Measurements from ENCODE around the gene TFIP11. TPM values are rescaled to one million over a fixed set of nuclear protein-coding genes. Genes with fewer than 3 reads are reported as not detected.
A peak's percentile ranks its signal among the peaks of the same experiment; 100 is the strongest.

TFIP11 gene
- total and polyA plus RNA-seq, 7 experiments from 2014 or later = 25.8 to 107 (median 67.9) TPM

- ATAC-seq (peak; percentile 93), DNase-seq (peak; percentile 90 to 99 (median 94))
- Histone ChIP-seq H3K36me3 (ENCODE audit: control insufficient read depth in 2 of 3, insufficient read depth in 3 of 3, low read length in 3 of 3) (peaks cover 0 to 16% (median 0%) of the 10 kb centered on the region in 3 experiments), H3K4me3 (ENCODE audit: low read length) (peak within 1 kb of the TSS; percentile 61), H3K4me1 (ENCODE audit: control insufficient read depth in 2 of 2, insufficient read depth in 2 of 2, low read length in 2 of 2) (peaks cover 17 to 48% of the 10 kb centered on the region in 2 donors), H3K27ac (ENCODE audit: low read depth, low read length) (peak within 1 kb of the TSS; percentile 95), H3K9me3 (ENCODE audit: control insufficient read depth in 2 of 3, low read length in 3 of 3) (no peaks in the 10 kb centered on the region), H3K27me3 (ENCODE audit: control insufficient read depth in 2 of 2, insufficient read depth in 2 of 2, low read length in 2 of 2) (no peaks in the 10 kb centered on the region)
- intact Hi-C loops (cut with micrococcal nuclease) = loop anchor here (1.0 to 10.0 kb wide), 10 partner anchors 29 to 1929 kb away; partner anchors contain the start of genes TFIP11 (in 2 of the 2), TPST2 (in 2 of the 2), ASPHD2 (in 1 of the 2) and GUCD1 (in 1 of the 2)
- Mint-ChIP-seq H3K4me3 (peak within 1 kb of the TSS; percentile 75 to 97 (median 93)), H3K4me1 (peaks cover 47 to 77% (median 68%) of the 10 kb centered on the region in 7 donors), H3K27me3 (no peaks in the 10 kb centered on the region), H3K36me3 (peaks cover 0 to 30% (median 4%) of the 10 kb centered on the region in 5 donors), H3K27ac (peak within 1 kb of the TSS; percentile 93 to 99 (median 98)), H3K9me3 (peaks cover 0 to 6% (median 0%) of the 10 kb centered on the region in 11 donors)
- POLR2A ChIA-PET = interaction anchor here (0.6 to 5.0 kb wide), 19 partner anchors 9 to 1436 kb away, joined by 3 to 54 read pairs (median 8); partner anchors contain the start of genes ASPHD2, PITPNB, TFIP11 and TPST2
- CTCF ChIA-PET = interaction anchor here (0.7 to 1.3 kb wide), 4 partner anchors 23 to 189 kb away, joined by 3 to 4 read pairs (median 3); no protein-coding TSS in a partner anchor
Observed at GRCh38 chr22:26483439-26484359, 28.6 kb downstream of the TFIP11 start, which contains the start of the genes HPS4 and SRRD. HPS4 (minus strand) TSS chr22:26483783; CDS start chr22:26481762, 2,021 bp downstream. SRRD (plus strand) TSS chr22:26483877; CDS start chr22:26483891, 14 bp downstream.

- Mint-ChIP-seq H3K27ac (peak overlapping the region; percentile 93 to 99 (median 98)), H3K27me3 (no peaks in the 10 kb centered on the region), H3K9me3 (peaks cover 0 to 6% (median 0%) of the 10 kb centered on the region in 11 donors), H3K4me3 (peak overlapping the region; percentile 75 to 97 (median 93)), H3K36me3 (peaks cover under 1 to 25% (median 5%) of the 10 kb centered on the region in 5 donors), H3K4me1 (peaks cover 50 to 81% (median 73%) of the 10 kb centered on the region in 7 donors)
- peak overlapping the region; percentile 95 for H3K27ac ChIP-seq (ENCODE audit: low read depth, low read length)
- peaks cover 0 to 10% (median 0%) of the 10 kb centered on the region in 3 experiments for H3K36me3 ChIP-seq (ENCODE audit: control insufficient read depth in 2 of 3, insufficient read depth in 3 of 3, low read length in 3 of 3)
- no peak for DNase-seq
- no peaks in the 10 kb centered on the region for H3K9me3 ChIP-seq (ENCODE audit: control insufficient read depth in 2 of 3, low read length in 3 of 3)
- H3K4me1 ChIP-seq (ENCODE audit: control insufficient read depth in 2 of 2, insufficient read depth in 2 of 2, low read length in 2 of 2) = peaks cover 17 to 48% of the 10 kb centered on the region in 2 donors
- ChIA-PET CTCF (interaction anchor here (0.7 to 1.3 kb wide), 3 partner anchors 9 to 190 kb away, joined by 3 to 4 read pairs (median 3); no protein-coding TSS in a partner anchor), POLR2A (interaction anchor here (0.6 to 5.0 kb wide), 16 partner anchors 10 to 1437 kb away, joined by 3 to 54 read pairs (median 8); partner anchors contain the start of genes ASPHD2, PITPNB, TFIP11 and TPST2)
- intact Hi-C loops (cut with micrococcal nuclease) = loop anchor here (1.0 to 10.0 kb wide), 9 partner anchors 29 to 1928 kb away; partner anchors contain the start of genes TFIP11 (in 2 of the 2), ASPHD2 (in 1 of the 2), GUCD1 (in 1 of the 2) and MIAT (in 1 of the 2)
- H3K27me3 ChIP-seq (ENCODE audit: control insufficient read depth in 2 of 2, insufficient read depth in 2 of 2, low read length in 2 of 2) = no peaks in the 10 kb centered on the region
- peak overlapping the region; percentile 61 for H3K4me3 ChIP-seq (ENCODE audit: low read length)
- ATAC-seq = no peak
Observed at GRCh38 chr22:26483043-26483438, 29.2 kb downstream of the TFIP11 start.

DNA sequence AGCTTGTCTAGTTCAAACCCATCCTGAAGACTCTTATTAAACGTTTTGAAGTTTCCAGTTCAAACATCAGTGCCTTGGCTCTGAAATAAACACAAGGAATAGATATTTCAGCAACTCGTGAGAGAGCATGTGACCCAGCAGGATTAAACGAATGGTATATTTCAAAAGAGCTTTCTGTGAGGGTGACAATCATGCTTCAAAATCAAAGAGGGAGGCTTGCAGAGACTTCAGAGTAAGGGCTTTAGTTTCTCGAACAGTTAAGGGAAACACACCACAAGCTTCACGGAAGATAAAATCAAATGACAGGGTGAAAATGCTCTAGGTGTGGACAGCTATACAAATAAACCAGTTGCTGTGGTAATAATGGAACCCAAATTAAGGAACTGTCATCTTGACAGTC is 30.1 kb downstream of the TFIP11 start:
- Histone ChIP-seq H3K4me3 (ENCODE audit: low read length) (no peak overlapping the region), H3K4me1 (ENCODE audit: control insufficient read depth in 2 of 2, insufficient read depth in 2 of 2, low read length in 2 of 2) (peaks cover 17 to 48% of the 10 kb centered on the region in 2 donors), H3K27me3 (ENCODE audit: control insufficient read depth in 2 of 2, insufficient read depth in 2 of 2, low read length in 2 of 2) (no peaks in the 10 kb centered on the region), H3K9me3 (ENCODE audit: control insufficient read depth in 2 of 3, low read length in 3 of 3) (no peaks in the 10 kb centered on the region), H3K36me3 (ENCODE audit: control insufficient read depth in 2 of 3, insufficient read depth in 3 of 3, low read length in 3 of 3) (peaks cover 0 to 11% (median 3%) of the 10 kb centered on the region in 3 experiments), H3K27ac (ENCODE audit: low read depth, low read length) (peak overlapping the region; percentile 95)
- POLR2A ChIA-PET = interaction anchor here (0.8 to 5.0 kb wide), 10 partner anchors 12 to 192 kb away, joined by 3 to 54 read pairs (median 9); partner anchors contain the start of genes ASPHD2, TFIP11 and TPST2
- H3K4me3 Mint-ChIP-seq = peak overlapping the region; percentile 75 to 97 (median 93)
- peaks cover 58 to 89% (median 82%) of the 10 kb centered on the region in 7 donors for H3K4me1 Mint-ChIP-seq
- CTCF ChIA-PET = interaction anchor here (0.7 to 1.0 kb wide), 2 partner anchors 8 to 43 kb away, joined by 3 read pairs; no protein-coding TSS in a partner anchor
- intact Hi-C loops (cut with micrococcal nuclease) = loop anchor here (5.0 to 10.0 kb wide), 5 partner anchors 110 to 1927 kb away; partner anchors contain the start of genes GUCD1 (in 1 of the 2), MIAT (in 1 of the 2), MN1 (in 1 of the 2) and SNRPD3 (in 1 of the 2)
- DNase-seq = no peak
- peak overlapping the region; percentile 93 to 99 (median 98) for H3K27ac Mint-ChIP-seq
- H3K9me3 Mint-ChIP-seq = peaks cover 0 to 7% (median 0%) of the 10 kb centered on the region in 11 donors
- ATAC-seq = no peak
- peaks cover 6 to 30% (median 11%) of the 10 kb centered on the region in 5 donors for H3K36me3 Mint-ChIP-seq
- no peaks in the 10 kb centered on the region for H3K27me3 Mint-ChIP-seq

DNA sequence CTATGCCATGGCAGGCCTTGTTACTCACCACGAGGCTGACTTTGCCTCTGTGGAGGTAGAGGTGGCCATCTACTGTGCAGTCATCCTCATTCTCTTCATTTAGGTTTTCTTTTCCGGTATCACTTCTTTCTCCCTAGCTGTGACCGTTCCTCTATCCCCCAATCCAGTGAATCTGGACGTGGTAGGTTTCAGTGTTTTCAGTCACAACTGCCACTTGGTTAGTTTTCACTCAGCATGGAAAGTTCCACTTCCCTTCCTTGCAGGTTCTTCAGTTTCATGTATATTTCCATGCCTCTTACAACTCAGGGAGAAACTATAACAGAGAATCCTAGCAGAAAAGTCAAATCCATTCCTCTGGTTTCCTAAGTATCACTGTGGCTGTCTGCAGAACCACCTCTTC is 30.6 kb downstream of the TFIP11 start:
- DNase-seq = no peak
- Histone ChIP-seq H3K27ac (ENCODE audit: low read depth, low read length) (peak overlapping the region; percentile 95), H3K36me3 (ENCODE audit: control insufficient read depth in 2 of 3, insufficient read depth in 3 of 3, low read length in 3 of 3) (peaks cover 3 to 16% (median 3%) of the 10 kb centered on the region in 3 experiments), H3K27me3 (ENCODE audit: control insufficient read depth in 2 of 2, insufficient read depth in 2 of 2, low read length in 2 of 2) (no peaks in the 10 kb centered on the region), H3K9me3 (ENCODE audit: control insufficient read depth in 2 of 3, low read length in 3 of 3) (no peaks in the 10 kb centered on the region), H3K4me1 (ENCODE audit: control insufficient read depth in 2 of 2, insufficient read depth in 2 of 2, low read length in 2 of 2) (peaks cover 17 to 48% of the 10 kb centered on the region in 2 donors), H3K4me3 (ENCODE audit: low read length) (no peak overlapping the region)
- Mint-ChIP-seq H3K27ac (peak overlapping the region in 8 of 9 donors; percentile 93 to 99 (median 98)), H3K9me3 (peaks cover 0 to 7% (median 0%) of the 10 kb centered on the region in 11 donors), H3K27me3 (no peaks in the 10 kb centered on the region), H3K36me3 (peaks cover 10 to 35% (median 16%) of the 10 kb centered on the region in 5 donors), H3K4me3 (peak overlapping the region; percentile 75 to 97 (median 93)), H3K4me1 (peaks cover 62 to 91% (median 86%) of the 10 kb centered on the region in 7 donors)
- no peak for ATAC-seq
- POLR2A ChIA-PET = interaction anchor here (0.8 to 5.0 kb wide), 6 partner anchors 14 to 192 kb away, joined by 3 to 54 read pairs (median 21); partner anchors contain the start of genes ASPHD2 and TFIP11
- CTCF ChIA-PET = interaction anchor here (0.8 to 1.0 kb wide), 2 partner anchors 21 to 43 kb away, joined by 3 read pairs; no protein-coding TSS in a partner anchor
- intact Hi-C loops (cut with micrococcal nuclease) = loop anchor here (5.0 to 10.0 kb wide), 5 partner anchors 111 to 1927 kb away; partner anchors contain the start of genes GUCD1 (in 1 of the 2), MIAT (in 1 of the 2), MN1 (in 1 of the 2) and SNRPD3 (in 1 of the 2)

- H3K9me3 Mint-ChIP-seq = peaks cover 0 to 7% (median 0%) of the 10 kb centered on the region in 11 donors
- intact Hi-C loops (cut with micrococcal nuclease) = loop anchor here (5.0 to 10.0 kb wide), 5 partner anchors 111 to 1926 kb away; partner anchors contain the start of genes GUCD1 (in 1 of the 2), MIAT (in 1 of the 2), MN1 (in 1 of the 2) and SNRPD3 (in 1 of the 2)
- CTCF ChIA-PET = interaction anchor here (0.8 to 1.0 kb wide), 2 partner anchors 22 to 42 kb away, joined by 3 read pairs; no protein-coding TSS in a partner anchor
- H3K4me3 Mint-ChIP-seq = peak overlapping the region; percentile 17 to 96 (median 92)
- DNase-seq (no peak), ATAC-seq (no peak)
- Histone ChIP-seq H3K9me3 (ENCODE audit: control insufficient read depth in 2 of 3, low read length in 3 of 3) (no peaks in the 10 kb centered on the region), H3K27me3 (ENCODE audit: control insufficient read depth in 2 of 2, insufficient read depth in 2 of 2, low read length in 2 of 2) (no peaks in the 10 kb centered on the region), H3K36me3 (ENCODE audit: control insufficient read depth in 2 of 3, insufficient read depth in 3 of 3, low read length in 3 of 3) (peaks cover 3 to 21% (median 7%) of the 10 kb centered on the region in 3 experiments), H3K4me1 (ENCODE audit: control insufficient read depth in 2 of 2, insufficient read depth in 2 of 2, low read length in 2 of 2) (peaks cover 17 to 48% of the 10 kb centered on the region in 2 donors), H3K27ac (ENCODE audit: low read depth, low read length) (no peak overlapping the region), H3K4me3 (ENCODE audit: low read length) (no peak overlapping the region)
- peaks cover 13 to 38% (median 19%) of the 10 kb centered on the region in 5 donors for H3K36me3 Mint-ChIP-seq
- peaks cover 65 to 90% (median 86%) of the 10 kb centered on the region in 7 donors for H3K4me1 Mint-ChIP-seq
- H3K27ac Mint-ChIP-seq = peak overlapping the region in 5 of 9 donors; percentile 34 to 98 (median 97)
- POLR2A ChIA-PET = interaction anchor here (0.9 to 5.0 kb wide), 3 partner anchors 40 to 192 kb away, joined by 3 to 54 read pairs (median 39); partner anchors contain the start of gene ASPHD2
- no peaks in the 10 kb centered on the region for H3K27me3 Mint-ChIP-seq
Observed at GRCh38 chr22:26481112-26481693, 31.1 kb downstream of the TFIP11 start.

Measured in naive thymus-derived CD4-positive, alpha-beta T cell (primary cell).